Psoas muscle (tissue), 8 donors: ENCODE data around the gene TBX15. TPM values are rescaled to one million over a fixed set of nuclear protein-coding genes. Genes with fewer than 3 reads are reported as not detected.

Experiments used
- ATAC-seq, 4 donors: fragments of 200-7000 bp; cut with Tn5 transposase; one replicate each; pipeline ENCODE4 v1.9.1; 2020; ENCODE audit warnings: moderate library complexity in 3 of 4, mild to moderate bottlenecking in 2 of 4
- DNase-seq, 2 donors: peaks; one replicate each; pipeline ENCODE4 v3.0.0-alpha.2; 2020
- H3K27ac ChIP-seq: fragments of 200-600 bp; one replicate; pipeline ENCODE4 v1.8.0; 2022
- H3K27me3 ChIP-seq, 3 donors: fragments of 200-600 bp in 1 of 3; one replicate each; pipeline versions ENCODE4 v1.6.1 to v1.8.0; 2013 to 2022; ENCODE audit warnings: low read length in 2 of 3, mild to moderate bottlenecking in 2 of 3, moderate library complexity in 1 of 3; ENCODE audit not compliant: insufficient read depth in 3 of 3
- H3K36me3 ChIP-seq, 2 donors: fragments of 200-600 bp in 1 of 2; one replicate each; pipeline versions ENCODE4 v1.6.1 to v1.8.0; 2013 to 2022; ENCODE audit warnings: low read depth in 1 of 2, mild to moderate bottlenecking in 1 of 2, moderate library complexity in 1 of 2; ENCODE audit not compliant: insufficient read depth in 1 of 2
- H3K4me1 ChIP-seq: fragments of 200-600 bp; one replicate; pipeline ENCODE4 v1.8.0; 2022
- H3K4me3 ChIP-seq: fragments of 200-600 bp; one replicate; pipeline ENCODE4 v1.8.0; 2022; ENCODE audit warnings: mild to moderate bottlenecking
- H3K9me3 ChIP-seq: fragments of 200-600 bp; one replicate; pipeline ENCODE4 v1.8.0; 2022
- WGBS, 3 donors: extraction: QIAGEN DNeasy Blood & Tissue Kit; methylation state at CpG; one replicate each; pipeline versions ENCODE4 v1.1.6 to v1.1.7; 2013; 5-methylcytosine and 5-hydroxymethylcytosine counted together
- intact Hi-C, 2 donors: fragments of 100-400 bp; cut with DNase I; formaldehyde crosslinking; loops; one replicate each; pipeline versions ENCODE4 v1.11.0 to v1.14.2; 2022
- polyA plus RNA-seq, 3 donors: library from polyadenylated mRNA; stranded (reverse); fragments of 200-250 nt; gene quantifications; one replicate each; pipeline ENCODE4 v1.2.3, GENCODE V29; 2013
- total RNA-seq, 4 donors: library from RNA; stranded (reverse); fragmentation: NEBNext Ultra II Directional in 2 of 4; extraction: Animal tissue kit (Norgen Biotek cat#: 25700) in 2 of 4; gene quantifications; one replicate each; pipeline versions ENCODE4 v1.2.1 to v1.2.4, GENCODE V29; 2021 to 2023
- TF ChIP-seq, protein P1 (sequence below): fragments of 200-600 bp; IDR thresholded peaks from one replicate; pipeline ENCODE4 v1.8.0; 2022; ENCODE audit warnings: antibody characterized with exemption
- donor health status: healthy with polysubstance abuse.
- donor health status: DM: no; HTN: no; CAD: no; lungs with moderate emphysema.
- donor health status: Bipolar disorder and iron deficiency.
- donor health status: healthy.
- donor health status: DM: yes; HTN: yes; CAD: no.
- donor health status: DM: no; HTN: no; CAD: no.
- donor health status: DM: no; HTN: no; CAD: no.
- donor health status: DM: yes; HTN: yes; CAD: no.

The TBX15 gene
- total and polyA plus RNA-seq, 7 donors = 37.0 to 220 (median 105) TPM

DNA sequence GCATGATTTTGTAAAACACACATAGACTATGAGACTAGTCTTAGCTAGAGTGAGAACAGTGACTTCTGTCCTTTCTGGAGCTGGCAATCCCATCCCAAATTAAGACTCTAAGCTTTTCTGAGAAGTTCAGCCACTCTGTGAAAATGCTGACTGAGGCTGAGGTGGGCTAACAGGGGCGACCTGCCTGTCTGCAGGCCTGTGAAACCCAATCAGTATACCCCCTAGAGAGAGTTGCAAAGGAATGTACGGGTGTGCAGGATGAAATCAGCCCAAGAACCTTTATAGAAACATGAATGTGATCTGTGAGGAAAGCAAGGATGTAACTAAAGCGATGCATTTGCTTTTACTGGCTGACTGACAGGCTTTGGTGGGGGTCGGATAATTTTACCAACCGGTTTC lies 16.0 kb upstream of the TBX15 start:
- Histone ChIP-seq H3K4me1 (peaks cover 8% of the 10 kb centered on the region), H3K27me3 (peaks cover 0 to 45% (median 10%) of the 10 kb centered on the region in 3 donors), H3K4me3 (no peak overlapping the region), H3K9me3 (no peaks in the 10 kb centered on the region), H3K36me3 (no peaks in the 10 kb centered on the region), H3K27ac (no peak overlapping the region)
- intact Hi-C loops = loop anchor here in 1 of 2 donors (10.0 kb wide), 1 partner anchor 779 kb away; no protein-coding TSS in a partner anchor
- no peak for ATAC-seq
- TF ChIP-seq, protein P1, sequence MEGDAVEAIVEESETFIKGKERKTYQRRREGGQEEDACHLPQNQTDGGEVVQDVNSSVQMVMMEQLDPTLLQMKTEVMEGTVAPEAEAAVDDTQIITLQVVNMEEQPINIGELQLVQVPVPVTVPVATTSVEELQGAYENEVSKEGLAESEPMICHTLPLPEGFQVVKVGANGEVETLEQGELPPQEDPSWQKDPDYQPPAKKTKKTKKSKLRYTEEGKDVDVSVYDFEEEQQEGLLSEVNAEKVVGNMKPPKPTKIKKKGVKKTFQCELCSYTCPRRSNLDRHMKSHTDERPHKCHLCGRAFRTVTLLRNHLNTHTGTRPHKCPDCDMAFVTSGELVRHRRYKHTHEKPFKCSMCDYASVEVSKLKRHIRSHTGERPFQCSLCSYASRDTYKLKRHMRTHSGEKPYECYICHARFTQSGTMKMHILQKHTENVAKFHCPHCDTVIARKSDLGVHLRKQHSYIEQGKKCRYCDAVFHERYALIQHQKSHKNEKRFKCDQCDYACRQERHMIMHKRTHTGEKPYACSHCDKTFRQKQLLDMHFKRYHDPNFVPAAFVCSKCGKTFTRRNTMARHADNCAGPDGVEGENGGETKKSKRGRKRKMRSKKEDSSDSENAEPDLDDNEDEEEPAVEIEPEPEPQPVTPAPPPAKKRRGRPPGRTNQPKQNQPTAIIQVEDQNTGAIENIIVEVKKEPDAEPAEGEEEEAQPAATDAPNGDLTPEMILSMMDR = no peak
- whole genome bisulfite sequencing, 3 donors = 50 to 69% (median 52%) methylated on average over 5 of the region's 5 CpGs
- no peak for DNase-seq

DNA sequence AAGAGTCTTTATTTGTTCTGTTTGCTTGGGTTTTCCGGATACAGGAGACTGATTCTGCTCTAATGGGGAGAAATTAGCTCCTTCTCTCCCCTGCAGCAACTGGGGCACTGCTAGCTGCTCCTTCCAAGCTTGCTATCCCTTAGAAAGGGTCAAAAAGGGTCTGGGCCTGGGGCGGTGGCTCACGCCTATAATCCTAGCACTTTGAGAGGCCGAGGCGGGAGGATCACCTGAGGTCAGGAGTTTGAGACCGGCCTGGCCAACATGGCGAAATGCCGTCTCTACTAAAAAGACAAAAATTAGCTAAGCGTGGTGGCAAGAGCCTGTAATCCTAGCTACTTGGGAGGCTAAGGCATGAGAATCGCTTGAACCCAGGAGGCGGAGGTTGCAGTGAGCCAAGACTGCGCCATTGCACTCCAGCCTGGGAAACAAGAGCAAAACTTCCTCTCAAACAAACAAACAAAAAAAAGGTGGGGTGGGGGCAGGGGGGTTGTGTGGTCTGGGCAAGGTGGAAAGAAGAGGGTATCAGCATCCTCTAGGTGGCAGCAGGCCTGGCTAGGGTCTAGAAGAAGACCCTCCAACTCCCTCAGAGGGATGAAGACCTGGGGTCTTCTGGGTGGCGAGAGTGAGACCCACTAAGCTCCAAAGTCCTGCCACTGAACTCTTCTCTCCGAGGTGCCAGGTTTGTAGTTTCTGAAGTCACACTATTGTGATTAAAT lies 15.4 kb upstream of the TBX15 start:
- TF ChIP-seq, protein P1 = no peak
- Histone ChIP-seq H3K9me3 (no peaks in the 10 kb centered on the region), H3K27ac (no peak overlapping the region), H3K4me3 (no peak overlapping the region), H3K4me1 (peaks cover 8% of the 10 kb centered on the region), H3K27me3 (peaks cover 0 to 48% (median 10%) of the 10 kb centered on the region in 3 donors), H3K36me3 (no peaks in the 10 kb centered on the region)
- intact Hi-C loops = loop anchor here in 1 of 2 donors (10.0 kb wide), 1 partner anchor 779 kb away; no protein-coding TSS in a partner anchor
- DNase-seq = no peak
- no peak for ATAC-seq
- WGBS, 3 donors = 85 to 88% (median 88%) methylated on average over 14 of the region's 14 CpGs

DNA sequence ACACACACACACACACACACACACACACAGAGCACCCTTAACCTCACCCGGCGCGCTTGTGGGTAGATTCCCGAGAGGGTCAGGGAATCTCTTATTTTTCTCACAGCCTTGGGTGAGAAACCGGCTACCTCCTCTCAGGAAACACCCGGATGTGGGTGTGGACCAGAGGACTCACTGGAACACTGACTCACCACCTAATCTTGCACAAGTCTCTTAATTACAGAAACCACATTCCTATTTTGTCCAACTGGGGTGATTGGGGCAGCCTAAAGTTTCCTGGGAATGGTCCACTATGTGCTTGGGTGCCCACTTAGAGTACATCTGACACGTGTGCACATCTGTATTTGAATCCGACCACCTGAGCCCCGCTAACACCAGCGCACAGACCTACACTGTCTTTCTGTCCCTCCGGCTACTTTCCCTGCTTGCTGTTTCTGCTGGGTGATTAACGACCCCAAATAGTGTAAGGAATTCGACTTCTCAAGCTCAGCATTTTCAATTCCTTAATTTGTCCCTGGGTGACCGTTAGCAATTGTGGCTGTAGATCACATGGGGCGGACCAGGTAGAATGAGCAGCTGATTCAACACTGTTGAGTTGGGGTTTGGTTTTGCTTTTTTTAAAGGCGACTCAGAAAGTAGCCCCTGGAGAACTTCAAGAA lies 14.0 kb upstream of the TBX15 start:
- peaks cover 8% of the 10 kb centered on the region for H3K4me1 ChIP-seq
- no peaks in the 10 kb centered on the region for H3K9me3 ChIP-seq
- 57 to 78% (median 68%) methylated on average over 16 of the region's 16 CpGs for WGBS, 3 donors
- no peak overlapping the region for H3K27ac ChIP-seq
- H3K27me3 ChIP-seq = peaks cover 0 to 43% (median 10%) of the 10 kb centered on the region in 3 donors
- intact Hi-C loops = loop anchor here in 1 of 2 donors (10.0 kb wide), 1 partner anchor 777 kb away; no protein-coding TSS in a partner anchor
- ATAC-seq (peak; percentile 22 to 70 (median 51)), DNase-seq (peak in 1 of 2 donors; percentile 63)
- H3K4me3 ChIP-seq = no peak overlapping the region
- H3K36me3 ChIP-seq = no peaks in the 10 kb centered on the region
- TF ChIP-seq, protein P1 = no peak

DNA sequence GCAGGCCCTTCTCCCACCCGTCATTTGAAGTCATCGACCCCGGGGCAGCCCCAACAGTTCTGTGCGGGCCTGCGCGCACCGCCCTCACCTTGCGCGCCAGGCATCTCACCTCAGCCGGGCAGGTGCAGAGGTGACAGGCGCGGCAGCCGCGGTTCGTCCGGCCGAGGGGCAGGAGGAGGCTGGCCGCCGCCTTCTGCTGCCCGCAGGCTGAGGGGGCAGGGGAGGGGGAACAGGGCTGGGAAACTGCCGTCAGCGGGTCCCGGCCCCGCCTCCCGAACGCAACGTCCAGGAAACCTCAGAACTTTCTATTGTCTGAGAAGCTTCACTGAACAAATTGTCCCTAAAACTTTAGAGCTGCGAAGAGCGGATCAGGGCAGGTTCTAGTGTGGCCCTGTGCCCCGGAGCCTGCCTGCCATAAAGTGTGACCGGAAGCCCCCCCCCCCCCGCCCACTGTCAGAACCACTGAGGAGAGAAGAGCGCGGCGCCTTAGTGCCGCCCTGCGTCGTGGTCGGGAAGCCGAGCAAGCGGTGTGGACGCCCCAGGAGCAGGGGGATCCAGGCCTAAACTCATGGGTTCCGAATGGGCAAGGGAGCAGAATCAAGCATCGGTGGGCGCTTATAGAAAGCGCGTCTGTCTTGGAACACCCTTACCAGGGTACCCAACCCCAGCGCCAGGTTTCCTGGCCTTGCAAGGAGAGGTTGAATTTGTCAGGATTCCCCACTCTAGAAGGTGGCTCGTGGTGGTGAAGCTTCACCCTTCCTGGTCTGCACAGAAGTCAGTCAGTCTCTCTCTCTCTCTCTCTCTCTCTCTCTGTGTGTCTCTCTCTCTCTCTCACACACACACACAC lies 13.3 kb upstream of the TBX15 start:
- DNase-seq (peak in 1 of 2 donors; percentile 70), ATAC-seq (peak; percentile 46 to 77 (median 62))
- H3K4me1 ChIP-seq = peaks cover 8% of the 10 kb centered on the region
- peaks cover 0 to 35% (median 4%) of the 10 kb centered on the region in 3 donors for H3K27me3 ChIP-seq
- no peaks in the 10 kb centered on the region for H3K9me3 ChIP-seq
- peak overlapping the region; percentile 60 for H3K4me3 ChIP-seq
- peak overlapping the region; percentile 16 for H3K27ac ChIP-seq
- intact Hi-C loops = loop anchor here in 1 of 2 donors (10.0 kb wide), 1 partner anchor 777 kb away; no protein-coding TSS in a partner anchor
- H3K36me3 ChIP-seq = no peaks in the 10 kb centered on the region
- WGBS, 3 donors = 14 to 20% (median 16%) methylated on average over 40 to 49 of the region's 49 CpGs
- TF ChIP-seq, protein P1 = no peak
